Neural crest cell (in vitro differentiated cells): ENCODE measurements around the gene RAPGEF2. TPM values are rescaled to one million over a fixed set of nuclear protein-coding genes. Genes with fewer than 3 reads are reported as not detected.
"Not testable (repeated sequence)": the region's sequence is repeated elsewhere in the genome, so short reads cannot be mapped to it uniquely, and the experiment has no call there.

Experiments used
- DNase-seq: peaks from one replicate; pipeline ENCODE4 v3.0.0; 2021; ENCODE audit warnings: low read depth, mixed read lengths, low spot score
- H3K27ac Mint-ChIP-seq: one replicate; pipeline ENCODE4 v1.8.0; 2021; ENCODE audit warnings: mild to moderate bottlenecking, mixed read lengths; ENCODE audit not compliant: unreplicated experiment
- H3K27me3 Mint-ChIP-seq: 2 replicates; pipeline ENCODE4 v1.8.0; 2021; ENCODE audit warnings: low read depth, mild to moderate bottlenecking, mixed read lengths
- H3K36me3 Mint-ChIP-seq: 2 replicates; pipeline ENCODE4 v1.8.0; 2021; ENCODE audit warnings: low read depth, mild to moderate bottlenecking, mixed read lengths
- H3K4me1 Mint-ChIP-seq: 2 replicates; pipeline ENCODE4 v1.8.0; 2021; ENCODE audit warnings: mixed read lengths
- H3K4me3 Mint-ChIP-seq: one replicate; pipeline ENCODE4 v1.8.0; 2021; ENCODE audit warnings: mild to moderate bottlenecking, mixed read lengths
- H3K9me3 Mint-ChIP-seq: 2 replicates; pipeline ENCODE4 v1.8.0; 2021; ENCODE audit warnings: mixed read lengths
- total RNA-seq: library from RNA; stranded (reverse); gene quantifications from 2 replicates; pipeline ENCODE4 v1.2.1, GENCODE V29; 2021
- TF ChIP-seq, protein P1 (sequence below): fragments of 200-600 bp; sonication (generic); conservative IDR thresholded peaks from 2 replicates; pipeline ENCODE4 v1.5.0; 2021; ENCODE audit warnings: antibody characterized with exemption, mild to moderate bottlenecking

Gene RAPGEF2
- total RNA-seq, 1 donor from 2014 or later: 44.2 TPM

DNA sequence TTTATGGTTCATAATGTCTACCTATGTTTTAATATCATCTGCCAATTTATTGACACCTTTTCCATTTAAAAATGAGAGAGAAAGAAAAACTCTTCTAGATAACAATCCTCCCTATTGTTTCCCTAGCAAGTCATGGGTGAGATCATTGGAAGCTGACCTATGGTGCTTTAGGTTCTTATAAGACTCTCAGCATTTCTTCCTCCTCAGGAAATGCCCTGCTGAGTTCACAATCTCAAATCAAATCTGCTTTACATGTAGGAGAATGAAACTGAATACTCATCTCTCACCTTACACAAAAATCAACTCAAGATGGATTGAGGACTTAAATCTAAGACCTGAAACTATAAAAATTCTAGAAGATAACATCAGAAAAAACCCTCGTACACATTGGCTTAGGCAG, 267.4 kb downstream of the RAPGEF2 start:
- DNase-seq: no peak

DNA sequence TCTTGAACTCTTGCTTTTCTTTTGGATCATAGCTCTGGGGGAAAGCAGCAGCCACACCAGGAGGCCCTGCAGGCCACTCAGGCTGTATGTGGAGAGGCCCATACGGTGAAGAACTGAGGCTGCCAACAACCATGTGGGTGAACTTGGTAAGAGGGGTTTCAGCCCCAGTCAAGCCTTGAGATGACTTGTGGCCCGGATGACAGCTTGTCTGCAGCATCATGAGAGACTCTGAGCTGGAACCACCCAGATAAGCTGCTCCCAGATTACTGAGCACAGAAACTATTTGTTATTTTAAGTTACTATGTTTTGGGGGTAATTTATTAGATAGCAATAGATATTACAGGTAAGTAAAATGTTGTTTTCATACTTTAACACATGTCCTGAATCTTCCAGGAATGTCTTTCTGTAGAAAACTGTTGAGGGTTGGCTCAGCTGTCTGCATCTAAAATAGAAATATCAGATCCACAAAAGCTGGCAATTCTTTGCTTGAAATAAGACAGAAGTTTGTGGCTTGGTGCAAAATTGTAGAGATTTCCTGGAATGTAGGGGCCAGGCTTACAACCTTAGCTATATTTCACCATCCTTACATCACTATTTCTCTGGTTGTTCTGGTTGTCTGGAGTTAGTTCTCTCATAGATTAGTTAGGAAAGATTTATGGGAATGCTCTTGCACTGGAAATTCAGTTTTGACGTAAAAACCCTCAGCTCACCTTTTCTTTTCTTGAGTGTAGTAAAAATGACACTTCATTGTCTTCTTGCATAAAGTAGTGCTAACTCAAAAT, 272.1 kb downstream of the RAPGEF2 start:
- DNase-seq: no peak
- Mint-ChIP-seq H3K4me1 (peaks cover 10% of the 10 kb centered on the region), H3K4me3 (no peak overlapping the region), H3K27ac (no peak overlapping the region), H3K36me3 (peaks cover 3% of the 10 kb centered on the region), H3K9me3 (peaks cover 9% of the 10 kb centered on the region), H3K27me3 (no peaks in the 10 kb centered on the region)
- TF ChIP-seq, protein P1, sequence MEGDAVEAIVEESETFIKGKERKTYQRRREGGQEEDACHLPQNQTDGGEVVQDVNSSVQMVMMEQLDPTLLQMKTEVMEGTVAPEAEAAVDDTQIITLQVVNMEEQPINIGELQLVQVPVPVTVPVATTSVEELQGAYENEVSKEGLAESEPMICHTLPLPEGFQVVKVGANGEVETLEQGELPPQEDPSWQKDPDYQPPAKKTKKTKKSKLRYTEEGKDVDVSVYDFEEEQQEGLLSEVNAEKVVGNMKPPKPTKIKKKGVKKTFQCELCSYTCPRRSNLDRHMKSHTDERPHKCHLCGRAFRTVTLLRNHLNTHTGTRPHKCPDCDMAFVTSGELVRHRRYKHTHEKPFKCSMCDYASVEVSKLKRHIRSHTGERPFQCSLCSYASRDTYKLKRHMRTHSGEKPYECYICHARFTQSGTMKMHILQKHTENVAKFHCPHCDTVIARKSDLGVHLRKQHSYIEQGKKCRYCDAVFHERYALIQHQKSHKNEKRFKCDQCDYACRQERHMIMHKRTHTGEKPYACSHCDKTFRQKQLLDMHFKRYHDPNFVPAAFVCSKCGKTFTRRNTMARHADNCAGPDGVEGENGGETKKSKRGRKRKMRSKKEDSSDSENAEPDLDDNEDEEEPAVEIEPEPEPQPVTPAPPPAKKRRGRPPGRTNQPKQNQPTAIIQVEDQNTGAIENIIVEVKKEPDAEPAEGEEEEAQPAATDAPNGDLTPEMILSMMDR: no peak

More for the DNA sequence above, 267.4 kb downstream of the RAPGEF2 start:
- TF ChIP-seq, protein P1: no peak
- no peaks in the 10 kb centered on the region for H3K27me3 Mint-ChIP-seq
- no peak overlapping the region for H3K27ac Mint-ChIP-seq
- peaks cover 12% of the 10 kb centered on the region for H3K9me3 Mint-ChIP-seq
- H3K4me3 Mint-ChIP-seq: no peak overlapping the region
- H3K4me1 Mint-ChIP-seq: peaks cover 7% of the 10 kb centered on the region
- H3K36me3 Mint-ChIP-seq: peaks cover 6% of the 10 kb centered on the region

DNA sequence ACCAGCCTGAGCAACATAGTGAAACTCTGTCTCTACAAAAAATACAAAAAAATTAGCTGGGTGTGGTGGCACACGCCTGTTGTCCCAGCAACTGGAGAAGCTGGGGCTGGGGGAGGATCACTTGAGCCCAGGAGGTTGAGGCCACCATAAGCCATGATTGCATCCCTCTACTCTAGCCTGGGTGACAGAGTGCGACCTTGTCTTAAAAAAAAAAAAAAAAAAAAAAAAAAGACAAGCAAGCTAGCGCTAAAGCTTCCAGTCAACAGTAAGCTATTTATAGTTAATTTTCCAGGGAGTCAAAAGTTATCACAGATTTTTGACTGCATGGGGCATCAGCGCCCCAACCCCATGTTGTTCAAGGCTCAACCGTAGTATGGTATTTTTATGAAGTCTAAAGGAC, 273.4 kb downstream of the RAPGEF2 start:
- no peak for DNase-seq
- no peak overlapping the region for H3K27ac Mint-ChIP-seq
- peaks cover 5% of the 10 kb centered on the region for H3K4me1 Mint-ChIP-seq
- H3K36me3 Mint-ChIP-seq: peaks cover 3% of the 10 kb centered on the region
- TF ChIP-seq, protein P1: no peak
- H3K27me3 Mint-ChIP-seq: no peaks in the 10 kb centered on the region
- H3K9me3 Mint-ChIP-seq: peaks cover 3% of the 10 kb centered on the region
- no peak overlapping the region for H3K4me3 Mint-ChIP-seq

DNA sequence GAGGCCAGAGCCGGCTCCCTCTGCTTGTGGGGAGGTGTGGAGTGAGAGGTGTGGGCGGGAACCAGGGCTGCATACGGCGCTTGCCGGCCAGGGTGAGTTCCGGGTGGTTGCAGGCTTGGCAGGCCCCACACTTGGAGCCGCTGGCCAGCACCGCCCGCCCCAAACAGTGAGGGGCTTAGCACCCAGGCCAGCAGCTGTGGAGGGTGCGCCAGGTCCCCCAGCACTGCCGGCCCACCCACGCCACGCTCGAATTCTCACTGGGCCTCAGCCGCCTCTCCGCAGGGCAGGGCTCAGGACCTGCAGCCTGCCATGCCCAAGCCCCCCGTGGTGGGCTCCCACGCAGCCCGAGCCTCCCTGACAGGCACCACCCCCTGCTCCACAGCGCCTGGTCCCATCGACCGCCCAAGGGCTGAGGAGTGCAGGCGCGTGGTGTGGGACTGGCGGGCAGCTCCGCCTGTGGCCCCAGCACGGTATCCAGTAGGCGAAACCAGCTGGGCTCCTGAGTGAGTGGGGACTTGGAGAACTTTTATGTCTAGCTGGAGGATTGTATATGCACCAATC, 275.3 kb downstream of the RAPGEF2 start:
- peaks cover 3% of the 10 kb centered on the region for H3K36me3 Mint-ChIP-seq
- no peak overlapping the region for H3K4me3 Mint-ChIP-seq
- no peak for DNase-seq

DNA sequence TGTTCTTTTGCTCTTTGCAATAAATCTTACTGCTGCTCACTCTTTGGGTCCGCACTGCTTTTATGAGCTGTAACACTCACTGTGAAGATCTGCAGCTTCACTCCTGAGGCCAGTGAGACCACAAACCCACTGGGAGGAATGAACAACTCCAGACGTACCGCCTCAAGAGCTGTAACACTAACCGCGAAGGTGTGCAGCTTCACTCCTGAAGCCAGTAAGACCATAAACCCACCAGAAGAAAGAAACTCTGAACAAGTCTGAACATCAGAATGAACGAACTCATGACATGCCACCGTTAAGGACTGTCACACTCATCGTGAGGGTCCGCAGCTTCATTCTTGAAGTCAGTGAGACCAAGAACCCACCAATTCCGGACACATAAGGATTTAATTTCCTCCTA, 276.2 kb downstream of the RAPGEF2 start:
- H3K4me1 Mint-ChIP-seq, H3K27ac Mint-ChIP-seq, H3K27me3 Mint-ChIP-seq, H3K9me3 Mint-ChIP-seq, H3K4me3 Mint-ChIP-seq, H3K36me3 Mint-ChIP-seq, DNase-seq: not testable (repeated sequence)

More for the DNA sequence above, 275.3 kb downstream of the RAPGEF2 start:
- Mint-ChIP-seq H3K4me1 (peaks cover 9% of the 10 kb centered on the region), H3K9me3 (peaks cover 3% of the 10 kb centered on the region), H3K27ac (no peak overlapping the region), H3K27me3 (no peaks in the 10 kb centered on the region)
- TF ChIP-seq, protein P1: no peak

DNA sequence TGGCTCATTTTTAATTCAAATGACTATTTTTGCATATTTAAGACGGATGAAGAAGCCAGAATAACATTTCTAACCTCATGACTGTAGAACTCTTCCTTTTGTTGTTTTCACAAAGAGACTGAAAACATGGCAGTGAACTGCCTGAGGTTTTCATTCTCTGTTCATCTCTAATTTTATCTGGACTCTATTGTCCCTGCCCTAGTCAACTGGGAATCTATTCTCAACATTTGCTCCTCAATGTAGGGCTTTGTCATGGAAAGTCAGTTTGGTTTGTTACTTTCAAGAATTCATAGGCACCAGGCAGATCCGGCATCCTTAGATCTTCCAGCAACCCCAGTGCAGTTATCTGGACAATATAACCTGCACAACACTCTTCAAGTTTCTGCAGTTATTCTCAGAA, 277.0 kb downstream of the RAPGEF2 start:
- H3K4me1 Mint-ChIP-seq: peaks cover 9% of the 10 kb centered on the region
- DNase-seq: no peak
- TF ChIP-seq, protein P1: no peak
- no peak overlapping the region for H3K27ac Mint-ChIP-seq
- H3K27me3 Mint-ChIP-seq: no peaks in the 10 kb centered on the region
- H3K9me3 Mint-ChIP-seq: peaks cover 3% of the 10 kb centered on the region
- no peak overlapping the region for H3K4me3 Mint-ChIP-seq
- H3K36me3 Mint-ChIP-seq: peaks cover 3% of the 10 kb centered on the region
